Activated T-helper 2 cell treated with anti-CD3 and anti-CD28 coated beads, Interferon-gamma antibody, Interleukin-2, Interleukin-4, amounts not matched to agents 10 μg/mL and 5 μg/mL and 100 μg/mL, durations not matched to agents 14 hours and 24 hours and 36 hours (primary cell): Measurements from ENCODE around the gene PTPRB. TPM values are rescaled to one million over a fixed set of nuclear protein-coding genes. Genes with fewer than 3 reads are reported as not detected.

Experiments
- DNase-seq: peaks from one replicate; pipeline ENCODE4 v3.0.0; 2021; ENCODE audit warnings: low spot score
- H3K27ac Mint-ChIP-seq: one replicate; pipeline ENCODE4 v1.8.0; 2021; ENCODE audit warnings: mixed read lengths
- H3K27me3 Mint-ChIP-seq: one replicate; pipeline ENCODE4 v1.8.0; 2021; ENCODE audit warnings: low read depth, mixed read lengths
- H3K36me3 Mint-ChIP-seq: one replicate; pipeline ENCODE4 v1.8.0; 2021; ENCODE audit warnings: low read depth, mixed read lengths
- H3K4me1 Mint-ChIP-seq: one replicate; pipeline ENCODE4 v1.8.0; 2021; ENCODE audit warnings: low read depth, mixed read lengths
- H3K4me3 Mint-ChIP-seq: one replicate; pipeline ENCODE4 v1.8.0; 2021; ENCODE audit warnings: low read depth, mild to moderate bottlenecking, moderate library complexity, mixed read lengths
- H3K9me3 Mint-ChIP-seq: one replicate; pipeline ENCODE4 v1.8.0; 2021; ENCODE audit warnings: mixed read lengths
- intact Hi-C: fragments of 100-400 bp; cut with micrococcal nuclease; formaldehyde crosslinking; loops from one replicate; pipeline ENCODE4 v1.15.1; 2023
- total RNA-seq: library from RNA; stranded (reverse); gene quantifications from 2 replicates; pipeline ENCODE4 v1.2.3, GENCODE V29; 2022

Gene PTPRB
- total RNA-seq, result not detected in 2 replicates

DNA sequence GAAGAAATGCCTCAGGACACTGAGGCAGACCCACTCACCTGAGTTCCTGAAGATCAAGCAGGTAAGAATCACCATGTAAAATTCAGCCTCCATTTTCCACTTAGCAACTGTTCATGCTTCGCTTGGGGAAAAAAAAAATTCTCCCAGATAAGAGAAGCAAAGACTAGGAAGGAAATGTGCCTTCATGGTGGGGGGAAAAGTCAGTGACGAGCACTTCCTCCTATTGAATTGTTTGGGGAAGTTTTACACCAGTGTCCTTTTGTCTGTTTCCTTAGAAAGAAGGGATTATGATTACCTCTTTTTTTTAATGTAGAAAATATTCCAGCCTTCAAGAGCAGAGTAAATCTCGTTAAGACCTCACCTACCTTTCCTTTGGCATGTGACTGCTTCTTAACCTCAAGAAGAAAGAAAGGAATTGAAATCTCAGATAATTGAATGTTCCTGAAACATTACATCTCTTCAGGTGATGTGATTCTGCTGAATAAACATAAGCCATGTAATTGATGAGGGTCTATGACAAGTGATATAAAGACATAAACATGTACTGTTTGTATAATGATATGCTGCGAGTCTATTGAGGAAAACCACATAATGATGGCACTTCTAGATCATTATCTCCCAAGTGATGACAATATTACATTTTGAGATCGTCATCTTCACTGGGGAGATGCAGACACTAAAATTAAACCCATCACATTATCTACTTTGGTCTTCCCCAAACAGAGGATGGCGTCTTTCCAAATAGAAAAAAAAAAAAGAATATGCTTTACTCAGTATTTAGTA is at the start of gene PTPRB:
Gene PTPRB (minus strand): TSS at position 127 of the 783 bp plus-strand sequence. CDS start 34 bp downstream, at position 93.
- intact Hi-C loops, result no loop called here
- Mint-ChIP-seq H3K4me1 (no peaks in the 10 kb centered on the region), H3K36me3 (no peaks in the 10 kb centered on the region), H3K27me3 (peaks cover 4% of the 10 kb centered on the region), H3K27ac (no peak within 1 kb of the TSS), H3K4me3 (no peak within 1 kb of the TSS), H3K9me3 (no peaks in the 10 kb centered on the region)
- no peak for DNase-seq

DNA sequence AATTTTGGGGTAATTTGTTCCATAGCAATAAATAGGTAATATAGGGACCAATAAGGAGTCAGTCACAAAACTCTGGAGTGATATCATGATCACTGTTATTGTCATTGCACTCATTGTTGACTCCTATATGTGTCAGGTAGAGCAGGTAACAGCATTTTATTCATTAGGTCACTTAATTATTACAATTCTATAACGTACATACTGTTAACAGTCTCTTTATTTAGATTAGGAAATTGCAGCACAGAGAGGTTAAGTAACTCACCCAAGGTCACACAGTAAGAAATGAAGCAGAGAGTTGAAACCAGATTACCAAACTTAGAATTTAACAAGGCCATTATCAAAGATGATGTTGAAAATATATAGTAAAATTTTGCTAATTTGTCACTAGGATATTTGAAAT is 49.7 kb upstream of the PTPRB start:
- no peak for DNase-seq
- Mint-ChIP-seq H3K27ac (no peak overlapping the region), H3K4me3 (no peak overlapping the region), H3K9me3 (no peaks in the 10 kb centered on the region), H3K27me3 (no peaks in the 10 kb centered on the region), H3K36me3 (no peaks in the 10 kb centered on the region), H3K4me1 (no peaks in the 10 kb centered on the region)
- intact Hi-C loops, result no loop called here

DNA sequence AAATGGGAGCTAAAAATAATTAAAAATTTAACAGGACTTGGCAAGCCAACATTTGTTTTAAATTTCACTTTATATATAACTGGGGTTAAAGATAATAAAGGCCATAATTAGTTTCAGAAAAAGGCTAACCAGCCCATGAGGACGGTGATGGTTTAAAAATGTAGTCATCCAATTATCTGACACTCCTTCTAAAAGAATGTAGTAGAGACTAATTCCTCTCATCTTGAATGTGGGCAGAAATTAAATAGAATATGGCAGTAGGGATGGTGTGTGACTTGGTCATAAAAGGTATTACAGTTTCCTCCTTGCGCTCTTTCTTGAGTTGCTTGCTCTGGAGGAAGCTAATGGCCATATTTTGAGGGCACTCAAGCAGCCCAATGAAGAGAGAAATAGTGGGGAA is 49.1 kb upstream of the PTPRB start:
- intact Hi-C loops, result no loop called here
- Mint-ChIP-seq H3K27me3 (no peaks in the 10 kb centered on the region), H3K27ac (no peak overlapping the region), H3K36me3 (no peaks in the 10 kb centered on the region), H3K4me3 (no peak overlapping the region), H3K4me1 (no peaks in the 10 kb centered on the region), H3K9me3 (no peaks in the 10 kb centered on the region)
- no peak for DNase-seq

DNA sequence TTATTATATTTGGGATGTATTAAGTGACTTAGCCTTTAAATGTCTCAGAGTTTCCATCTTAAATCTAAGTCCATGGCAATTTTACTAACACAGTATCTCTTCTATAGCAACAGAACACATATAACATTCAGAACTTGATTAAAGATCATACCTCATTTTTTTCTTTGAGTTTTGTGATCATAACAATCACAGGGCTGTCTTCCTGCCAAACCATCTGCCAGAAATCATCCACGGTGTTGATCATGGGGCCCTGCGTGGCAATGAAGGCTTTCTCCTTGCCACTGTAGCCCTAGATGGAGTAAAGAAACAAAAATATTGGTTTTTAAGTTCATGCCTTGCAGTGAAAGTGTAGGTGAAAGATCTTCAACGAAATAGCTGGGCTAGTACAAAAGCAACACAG is 46.7 kb upstream of the PTPRB start:
- Mint-ChIP-seq H3K9me3 (no peaks in the 10 kb centered on the region), H3K4me3 (no peak overlapping the region), H3K27ac (no peak overlapping the region), H3K36me3 (no peaks in the 10 kb centered on the region), H3K4me1 (no peaks in the 10 kb centered on the region), H3K27me3 (no peaks in the 10 kb centered on the region)
- intact Hi-C loops, result no loop called here
- DNase-seq, result no peak

DNA sequence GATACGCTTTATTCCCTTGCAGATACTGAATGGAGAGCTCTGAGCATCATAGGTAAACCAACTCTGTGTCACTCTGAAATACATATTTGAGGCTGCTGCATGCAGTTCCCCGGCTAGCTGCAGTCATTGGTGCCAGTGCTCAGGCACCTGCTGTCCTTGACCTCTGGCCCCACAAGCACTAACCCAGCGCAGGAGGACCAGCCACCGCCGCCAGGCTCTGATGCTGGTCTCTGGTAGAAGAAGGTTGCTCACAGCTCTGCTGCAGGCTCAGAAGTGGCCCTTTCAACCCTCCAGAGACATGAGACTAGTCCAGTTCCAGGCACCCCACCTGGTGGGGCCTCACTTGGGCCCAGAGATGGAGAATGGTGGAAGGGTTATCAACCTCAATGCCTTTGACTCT is 34.5 kb upstream of the PTPRB start:
- H3K27ac Mint-ChIP-seq, result no peak overlapping the region
- H3K27me3 Mint-ChIP-seq, result no peaks in the 10 kb centered on the region
- no peak for DNase-seq
- H3K4me3 Mint-ChIP-seq, result no peak overlapping the region
- H3K9me3 Mint-ChIP-seq, result no peaks in the 10 kb centered on the region
- no peaks in the 10 kb centered on the region for H3K4me1 Mint-ChIP-seq
- intact Hi-C loops, result no loop called here
- no peaks in the 10 kb centered on the region for H3K36me3 Mint-ChIP-seq

DNA sequence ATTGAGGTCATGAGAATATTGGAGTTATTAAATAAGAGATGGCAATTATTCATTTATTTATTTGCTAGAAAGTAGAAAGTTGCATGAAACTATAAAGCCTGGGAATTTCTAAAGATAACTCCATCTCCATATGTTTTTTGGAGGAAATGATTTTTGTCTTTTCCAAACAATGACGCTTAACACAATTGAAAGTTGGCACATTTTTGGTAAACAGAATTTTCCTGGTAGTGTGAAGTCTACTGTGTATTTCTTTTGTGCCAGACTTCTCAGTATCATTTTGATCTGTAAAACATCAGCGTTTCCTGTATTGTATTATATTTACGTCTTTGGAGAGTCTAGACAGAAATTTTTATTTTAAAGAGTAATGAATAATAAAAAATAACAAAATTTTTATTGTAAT is 33.7 kb upstream of the PTPRB start:
- H3K4me1 Mint-ChIP-seq, result no peaks in the 10 kb centered on the region
- H3K27ac Mint-ChIP-seq, result no peak overlapping the region
- no peaks in the 10 kb centered on the region for H3K27me3 Mint-ChIP-seq
- no peaks in the 10 kb centered on the region for H3K9me3 Mint-ChIP-seq
- intact Hi-C loops, result no loop called here
- no peak for DNase-seq
- H3K36me3 Mint-ChIP-seq, result no peaks in the 10 kb centered on the region
- no peak overlapping the region for H3K4me3 Mint-ChIP-seq

DNA sequence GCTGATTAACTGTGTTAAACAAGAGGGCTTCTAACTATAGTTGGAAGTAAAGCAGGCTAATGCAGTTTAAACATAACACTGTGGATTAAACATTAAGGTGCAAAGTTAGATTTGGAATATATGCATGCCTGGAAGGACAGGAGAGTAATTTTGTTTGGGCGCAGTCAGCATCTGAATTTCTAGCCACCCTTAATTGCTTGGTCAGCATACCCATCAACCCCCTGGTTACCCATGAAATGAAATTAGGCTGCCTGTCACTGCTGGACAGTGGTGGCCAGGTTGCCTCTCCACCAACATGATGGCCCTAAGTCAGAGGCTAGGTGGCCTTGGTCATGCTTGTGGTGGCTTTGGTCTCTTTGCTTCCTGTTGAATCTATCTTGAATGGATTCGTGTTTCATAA is 30.0 kb upstream of the PTPRB start:
- intact Hi-C loops, result no loop called here
- no peak overlapping the region for H3K4me3 Mint-ChIP-seq

DNA sequence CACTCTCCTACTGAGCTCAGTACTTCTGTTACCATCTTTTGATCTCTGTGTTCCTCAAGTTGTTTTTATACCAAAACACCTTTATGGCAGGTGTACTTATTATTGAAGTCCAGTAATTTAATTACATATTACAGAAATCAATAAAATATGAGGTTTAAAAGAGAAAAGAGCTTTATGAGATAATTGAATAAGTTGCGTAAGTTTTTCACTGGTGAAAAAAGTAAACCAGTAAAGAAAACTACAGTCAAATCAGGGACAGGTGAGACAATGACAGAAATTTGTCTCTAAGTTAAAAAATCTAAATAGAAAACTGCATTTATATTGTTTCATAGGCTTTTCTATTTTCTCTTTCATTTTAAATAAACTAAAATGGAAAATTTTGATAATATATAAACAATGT is 29.1 kb upstream of the PTPRB start:
- intact Hi-C loops, result no loop called here
- peaks cover 2% of the 10 kb centered on the region for H3K4me1 Mint-ChIP-seq
- H3K27me3 Mint-ChIP-seq, result no peaks in the 10 kb centered on the region
- H3K4me3 Mint-ChIP-seq, result no peak overlapping the region
- H3K27ac Mint-ChIP-seq, result no peak overlapping the region
- no peak for DNase-seq
- no peaks in the 10 kb centered on the region for H3K36me3 Mint-ChIP-seq
- H3K9me3 Mint-ChIP-seq, result no peaks in the 10 kb centered on the region

More for the DNA sequence above, 30.0 kb upstream of the PTPRB start:
- H3K27me3 Mint-ChIP-seq, result no peaks in the 10 kb centered on the region
- H3K4me1 Mint-ChIP-seq, result no peaks in the 10 kb centered on the region
- H3K9me3 Mint-ChIP-seq, result no peaks in the 10 kb centered on the region
- H3K27ac Mint-ChIP-seq, result no peak overlapping the region
- no peak for DNase-seq
- no peaks in the 10 kb centered on the region for H3K36me3 Mint-ChIP-seq

DNA sequence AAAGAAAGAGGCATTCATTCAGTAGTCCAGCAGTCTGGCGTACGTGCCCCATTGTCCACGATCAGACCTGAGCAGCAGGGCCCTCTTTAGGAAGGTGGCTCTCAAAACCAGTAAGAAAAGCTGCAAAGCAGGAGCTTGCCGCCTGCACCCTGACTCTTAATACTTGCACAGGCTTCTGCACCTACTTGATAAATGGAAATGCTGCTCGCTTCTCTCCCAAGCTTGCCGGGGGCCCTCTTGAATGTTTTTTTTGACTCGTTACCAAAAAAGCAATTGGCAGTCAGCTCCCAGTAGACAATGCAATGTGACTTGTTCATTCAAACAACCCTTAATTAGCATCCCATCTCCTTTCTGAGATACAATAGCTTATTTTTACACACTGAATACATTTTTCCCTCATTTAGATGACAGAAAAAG is 27.2 kb upstream of the PTPRB start:
- Mint-ChIP-seq H3K4me3 (no peak overlapping the region), H3K27me3 (no peaks in the 10 kb centered on the region), H3K27ac (no peak overlapping the region), H3K36me3 (no peaks in the 10 kb centered on the region), H3K4me1 (peaks cover 2% of the 10 kb centered on the region), H3K9me3 (no peaks in the 10 kb centered on the region)
- intact Hi-C loops, result no loop called here
- DNase-seq, result no peak

DNA sequence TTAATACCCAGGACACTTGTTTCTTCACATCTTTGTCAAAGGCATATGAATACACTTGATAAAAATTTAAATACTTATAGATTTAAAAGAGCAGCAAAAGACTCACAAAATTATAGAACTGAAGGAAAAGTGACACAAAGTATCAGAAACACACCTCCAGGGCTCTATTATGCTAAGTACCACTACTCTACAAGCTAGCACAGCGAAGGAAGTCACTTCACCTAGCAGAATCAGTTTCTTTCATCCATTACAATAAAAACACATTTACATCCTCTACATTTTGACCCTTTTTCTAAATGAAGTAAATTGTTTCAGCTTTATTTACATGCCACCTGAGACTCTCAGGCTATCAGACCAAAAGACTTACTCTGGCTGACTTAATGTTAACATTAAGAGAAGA is 26.6 kb upstream of the PTPRB start:
- Mint-ChIP-seq H3K27ac (no peak overlapping the region), H3K9me3 (no peaks in the 10 kb centered on the region), H3K36me3 (no peaks in the 10 kb centered on the region), H3K4me3 (no peak overlapping the region), H3K4me1 (peaks cover 2% of the 10 kb centered on the region), H3K27me3 (no peaks in the 10 kb centered on the region)
- intact Hi-C loops, result no loop called here
- DNase-seq, result no peak

DNA sequence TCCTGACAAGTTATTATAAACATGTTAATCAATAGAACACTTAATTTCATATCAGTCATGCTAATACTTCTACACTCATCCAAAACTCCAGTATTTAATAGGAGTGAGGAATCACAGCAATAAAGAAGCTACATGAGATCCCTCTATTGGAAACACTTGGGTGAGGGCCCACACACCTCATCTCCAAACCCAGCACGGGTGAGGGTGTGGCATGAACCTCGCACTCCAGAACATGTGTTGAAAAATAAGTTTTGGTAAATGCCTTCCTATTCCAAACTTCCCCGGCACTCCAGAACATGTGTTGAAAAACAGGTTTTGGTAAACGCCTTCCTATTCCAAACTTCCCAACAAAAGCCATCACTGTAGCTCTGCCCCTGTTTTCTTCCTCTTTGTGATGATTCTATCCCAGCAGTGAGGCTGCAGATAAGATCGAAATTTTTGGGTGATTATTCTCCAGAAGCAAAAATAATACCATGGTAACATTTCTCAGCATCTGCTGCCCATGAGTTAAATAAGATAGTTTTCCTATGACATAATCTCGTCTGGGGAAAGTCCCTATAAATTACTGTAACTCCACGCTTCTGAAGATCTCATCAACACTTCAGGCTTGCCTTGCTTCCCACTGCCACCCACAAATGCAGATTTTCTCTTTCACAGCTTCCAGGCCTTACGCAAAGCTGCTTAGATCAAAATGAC is 24.4 kb upstream of the PTPRB start:
- peaks cover 2% of the 10 kb centered on the region for H3K4me1 Mint-ChIP-seq
- H3K4me3 Mint-ChIP-seq, result no peak overlapping the region
- H3K36me3 Mint-ChIP-seq, result no peaks in the 10 kb centered on the region
- H3K9me3 Mint-ChIP-seq, result no peaks in the 10 kb centered on the region
- no peak for DNase-seq
- no peak overlapping the region for H3K27ac Mint-ChIP-seq
- H3K27me3 Mint-ChIP-seq, result peaks cover 4% of the 10 kb centered on the region
- intact Hi-C loops, result no loop called here

DNA sequence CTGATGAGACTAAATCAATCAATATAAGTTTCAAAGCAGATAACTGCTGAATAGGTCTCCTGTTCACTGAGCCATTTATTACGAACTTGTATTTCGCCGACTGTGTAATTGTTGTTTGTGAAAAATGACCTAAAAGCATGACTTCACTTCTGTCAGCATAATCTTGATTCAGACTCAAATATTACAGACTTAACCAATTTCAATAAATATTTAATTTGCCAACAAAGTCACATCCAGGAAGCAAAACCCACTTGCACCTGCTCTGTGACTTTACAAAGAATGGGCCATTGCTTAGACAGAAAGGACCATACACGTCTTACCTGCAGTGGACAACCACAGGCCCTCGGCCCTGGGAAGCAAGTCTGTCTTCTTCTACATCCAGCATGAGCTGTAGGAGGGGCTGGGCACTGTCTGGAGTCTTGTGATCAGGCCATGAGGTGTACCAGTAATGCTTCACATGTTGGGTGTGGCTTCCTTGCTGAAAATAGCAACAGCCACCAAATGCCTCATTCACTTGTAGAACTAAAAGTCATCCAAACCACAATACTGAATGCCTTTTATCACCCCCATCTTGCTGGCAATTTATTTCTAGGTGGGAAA is 23.5 kb upstream of the PTPRB start:
- Mint-ChIP-seq H3K4me1 (peaks cover 2% of the 10 kb centered on the region), H3K27me3 (peaks cover 4% of the 10 kb centered on the region), H3K27ac (no peak overlapping the region), H3K36me3 (no peaks in the 10 kb centered on the region), H3K9me3 (no peaks in the 10 kb centered on the region), H3K4me3 (no peak overlapping the region)
- no peak for DNase-seq
- intact Hi-C loops, result no loop called here

DNA sequence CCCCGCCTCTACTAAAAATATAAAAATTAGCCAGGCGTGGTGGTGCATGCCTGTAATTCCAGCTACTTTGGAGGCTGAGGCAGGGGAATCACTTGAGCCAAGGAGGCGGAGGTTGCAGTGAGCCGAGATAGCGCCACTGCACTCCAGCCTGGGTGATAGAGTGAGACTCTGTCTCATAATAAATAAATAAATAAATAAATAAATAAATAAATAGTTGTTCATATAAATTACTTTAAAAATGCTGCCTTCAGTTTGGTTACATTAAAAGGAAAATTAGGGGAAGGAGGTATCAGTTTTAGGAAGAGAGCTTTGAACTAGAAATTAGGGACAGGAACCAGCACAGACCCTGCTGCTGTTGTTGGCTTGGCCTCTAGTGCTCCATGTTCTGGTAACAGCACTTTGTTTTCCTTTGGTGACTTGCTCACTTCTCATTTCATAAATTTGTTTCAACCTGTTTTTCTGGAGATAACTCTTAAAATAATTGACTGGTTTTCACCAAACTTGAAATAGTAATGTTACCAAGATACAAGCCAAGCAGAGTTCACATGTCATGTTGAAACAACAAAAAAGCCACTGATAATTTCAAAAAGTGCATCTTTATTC is 22.9 kb upstream of the PTPRB start:
- Mint-ChIP-seq H3K4me1 (peaks cover 2% of the 10 kb centered on the region), H3K36me3 (no peaks in the 10 kb centered on the region), H3K9me3 (no peaks in the 10 kb centered on the region), H3K27ac (no peak overlapping the region), H3K27me3 (peaks cover 4% of the 10 kb centered on the region), H3K4me3 (no peak overlapping the region)
- DNase-seq, result no peak
- intact Hi-C loops, result no loop called here
